NCI-H1436 (cell line): ENCODE results near the gene TAS1R3.
"Not testable (repeated sequence)": the region's sequence is repeated elsewhere in the genome, so short reads cannot be mapped to it uniquely, and the experiment has no call there.

Source experiments
- DNase-seq: peaks from one replicate; lab custom pipeline; 2025; lab: John Stamatoyannopoulos, UW

Gene TAS1R3

GRCh38 chr1:1309251-1310108 lies 21.6 kb upstream of the TAS1R3 start:
- no peak for DNase-seq

- DNase-seq = no peak
Observed at GRCh38 chr1:1310109-1310385, 21.0 kb upstream of the TAS1R3 start.

GRCh38 chr1:1310476-1311053 lies 20.5 kb upstream of the TAS1R3 start:
- DNase-seq = no peak

GRCh38 chr1:1311107-1312104 lies 19.7 kb upstream of the TAS1R3 start:
- no peak for DNase-seq

GRCh38 chr1:1312450-1313314 lies 18.4 kb upstream of the TAS1R3 start:
- no peak for DNase-seq

- DNase-seq = no peak
Observed at GRCh38 chr1:1313500-1314236, 17.4 kb upstream of the TAS1R3 start.

- DNase-seq = no peak
Observed at GRCh38 chr1:1314237-1314586, 16.9 kb upstream of the TAS1R3 start.

GRCh38 chr1:1314678-1315335 lies 16.3 kb upstream of the TAS1R3 start:
- DNase-seq = no peak

GRCh38 chr1:1315435-1315954 lies 15.6 kb upstream of the TAS1R3 start:
- no peak for DNase-seq

GRCh38 chr1:1316199-1316598 lies 14.9 kb upstream of the TAS1R3 start:
- DNase-seq = not testable (repeated sequence)

GRCh38 chr1:1317420-1317819 lies 13.7 kb upstream of the TAS1R3 start:
- no peak for DNase-seq

GRCh38 chr1:1318131-1318652 lies 12.9 kb upstream of the TAS1R3 start:
- peak; percentile 43 for DNase-seq

GRCh38 chr1:1318777-1319645 lies 12.1 kb upstream of the TAS1R3 start:
- no peak for DNase-seq

GRCh38 chr1:1319646-1319941 lies 11.5 kb upstream of the TAS1R3 start:
- no peak for DNase-seq

GRCh38 chr1:1320666-1321448 lies 10.2 kb upstream of the TAS1R3 start:
- no peak for DNase-seq

GRCh38 chr1:1321477-1321876 lies 9.6 kb upstream of the TAS1R3 start:
- no peak for DNase-seq

- no peak for DNase-seq
Observed at GRCh38 chr1:1322418-1322817, 8.7 kb upstream of the TAS1R3 start.

- DNase-seq = no peak
Observed at GRCh38 chr1:1322952-1323351, 8.1 kb upstream of the TAS1R3 start.
